ENCODE measurements around the gene RAB11FIP2.
A peak's percentile ranks its signal among the peaks of the same experiment; 100 is the strongest.

RAB11FIP2 gene

DNA sequence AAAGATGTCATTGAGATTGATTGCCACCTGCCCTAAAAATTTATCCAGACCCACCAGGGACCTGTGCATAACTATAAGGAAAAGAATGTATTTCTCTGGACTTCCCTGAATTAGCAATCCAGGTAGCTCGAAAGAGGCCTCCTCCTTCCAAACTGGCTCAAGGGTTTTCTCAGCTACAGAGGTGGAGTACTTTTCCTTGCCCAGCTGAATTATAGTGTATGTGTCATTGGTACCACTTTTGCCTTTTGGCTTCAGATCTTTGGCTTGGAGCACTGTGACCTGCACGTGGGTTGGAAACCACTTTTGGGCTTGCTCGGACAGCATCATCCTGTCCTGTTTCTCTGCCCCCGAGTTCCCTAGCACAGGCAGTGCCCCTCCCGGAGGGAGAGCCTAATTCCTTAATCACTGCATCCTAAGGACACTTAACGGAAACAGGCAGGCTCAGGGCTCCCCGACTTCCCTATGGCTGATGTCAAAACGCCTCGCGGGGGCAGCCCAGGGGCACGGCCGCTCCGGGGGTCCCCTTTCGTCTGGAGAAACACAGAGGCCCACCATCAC is 825 bp downstream of the RAB11FIP2 start:
- Mint-ChIP-seq H3K9me3 (no peaks in the 10 kb centered on the region), H3K4me1 (ENCODE audit: low read depth) (peaks cover 22% of the 10 kb centered on the region), H3K27me3 (ENCODE audit: low read depth) (peaks cover 12% of the 10 kb centered on the region), H3K36me3 (ENCODE audit: low read depth) (no peaks in the 10 kb centered on the region), H3K27ac (peak overlapping the region; percentile 84), H3K4me3 (peak overlapping the region; percentile 94)
- DNase-seq (ENCODE audit: low spot score) = peak; percentile 12

DNA sequence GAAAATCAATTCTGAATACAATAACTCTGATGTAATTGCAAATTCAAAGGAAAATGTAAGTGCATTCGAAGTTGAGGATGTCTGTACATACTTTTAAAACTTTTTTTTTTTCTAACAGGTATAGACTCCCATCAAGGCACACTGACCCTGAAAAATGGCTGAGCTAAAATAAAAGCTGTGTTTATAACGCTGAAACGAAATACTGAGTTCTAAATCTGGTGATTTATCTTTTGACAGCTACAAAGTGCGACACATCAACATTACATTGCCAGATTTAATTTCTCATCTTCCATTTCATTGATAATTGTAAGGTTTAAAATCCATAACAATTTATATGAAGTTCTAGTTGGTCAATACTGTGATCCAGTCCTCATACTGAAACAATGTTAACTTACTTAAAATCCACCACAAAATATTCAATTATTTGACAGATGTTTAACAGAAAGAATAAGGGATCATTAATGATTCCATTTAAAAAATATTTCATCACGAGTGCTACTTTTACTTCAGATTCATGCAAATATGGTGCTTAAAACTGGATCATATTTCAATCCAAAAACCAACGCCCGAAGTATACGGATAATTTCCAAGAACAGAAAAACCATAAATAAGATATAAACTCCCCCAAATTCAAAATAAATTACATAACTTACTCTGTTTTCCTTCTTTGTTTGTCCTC is 1.4 kb downstream of the RAB11FIP2 start:
- peak overlapping the region; percentile 94 for H3K4me3 Mint-ChIP-seq
- no peak for DNase-seq (ENCODE audit: low spot score)
- H3K4me1 Mint-ChIP-seq (ENCODE audit: low read depth) = peaks cover 22% of the 10 kb centered on the region
- H3K27me3 Mint-ChIP-seq (ENCODE audit: low read depth) = peaks cover 6% of the 10 kb centered on the region
- no peak overlapping the region for H3K27ac Mint-ChIP-seq
- H3K36me3 Mint-ChIP-seq (ENCODE audit: low read depth) = no peaks in the 10 kb centered on the region
- H3K9me3 Mint-ChIP-seq = no peaks in the 10 kb centered on the region

DNA sequence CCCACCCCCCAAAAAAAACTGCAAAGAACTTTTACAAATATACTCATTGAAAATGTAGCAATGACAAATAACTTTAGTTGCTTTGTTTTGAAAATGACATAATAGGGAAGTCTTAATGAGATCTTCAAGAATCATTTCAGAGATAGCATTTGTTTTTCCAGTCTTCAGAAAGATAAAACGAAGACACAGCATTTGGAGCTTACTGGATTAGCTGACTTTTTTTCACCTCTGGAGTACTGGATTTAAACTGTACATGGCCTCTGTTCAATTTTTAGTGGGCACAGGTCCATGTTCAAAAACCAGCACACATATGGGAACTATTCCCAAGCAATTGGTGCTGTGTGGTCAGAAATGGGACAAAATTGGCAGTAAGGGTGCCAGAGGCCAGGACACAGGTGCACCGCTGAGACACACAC is 3.9 kb downstream of the RAB11FIP2 start:
- DNase-seq (ENCODE audit: low spot score) = no peak
- no peaks in the 10 kb centered on the region for H3K9me3 Mint-ChIP-seq

DNA sequence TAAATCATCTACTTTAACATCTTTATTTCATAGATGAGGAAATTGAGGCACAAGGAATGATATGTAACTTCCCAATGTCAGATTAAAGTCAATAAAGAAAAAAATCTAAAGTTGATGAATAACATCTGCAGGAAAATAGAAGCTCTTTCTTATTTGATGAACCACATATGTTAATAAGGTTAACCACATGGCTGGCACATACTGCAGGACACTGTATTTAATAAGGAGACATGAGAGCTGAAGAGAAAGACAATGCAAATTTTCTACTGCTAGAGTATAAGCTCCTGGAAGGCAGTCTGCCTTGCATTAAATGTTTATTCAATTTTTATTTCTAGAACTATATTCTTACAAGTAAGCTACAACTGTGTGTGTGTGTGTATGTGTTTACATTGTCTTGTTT is 4.4 kb downstream of the RAB11FIP2 start:
- Mint-ChIP-seq H3K36me3 (ENCODE audit: low read depth) (peaks cover 5% of the 10 kb centered on the region), H3K27me3 (ENCODE audit: low read depth) (no peaks in the 10 kb centered on the region), H3K9me3 (no peaks in the 10 kb centered on the region), H3K27ac (no peak overlapping the region), H3K4me1 (ENCODE audit: low read depth) (peaks cover 21% of the 10 kb centered on the region), H3K4me3 (no peak overlapping the region)
- no peak for DNase-seq (ENCODE audit: low spot score)

More for the DNA sequence above, 3.9 kb downstream of the RAB11FIP2 start:
- Mint-ChIP-seq H3K27ac (no peak overlapping the region), H3K27me3 (ENCODE audit: low read depth) (no peaks in the 10 kb centered on the region), H3K36me3 (ENCODE audit: low read depth) (peaks cover 5% of the 10 kb centered on the region), H3K4me3 (no peak overlapping the region), H3K4me1 (ENCODE audit: low read depth) (peaks cover 22% of the 10 kb centered on the region)

DNA sequence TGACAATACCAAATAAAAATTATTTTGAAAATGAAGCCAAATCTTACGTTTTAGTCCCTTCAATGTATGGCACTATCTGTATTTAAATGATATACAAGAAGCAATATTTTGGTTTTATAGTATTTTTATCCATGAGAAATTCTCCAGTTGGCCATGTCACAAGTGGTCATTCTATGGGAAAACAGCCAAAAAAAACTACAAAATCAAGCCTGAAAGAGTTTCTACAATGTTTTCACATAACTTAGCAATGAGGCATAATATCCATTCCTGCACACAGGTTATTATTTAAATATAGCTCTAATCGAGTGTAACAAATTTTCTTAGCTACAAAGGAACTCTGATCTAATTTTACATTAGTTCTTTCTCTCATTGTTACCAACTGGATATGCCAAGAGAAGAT is 5.4 kb downstream of the RAB11FIP2 start:
- Mint-ChIP-seq H3K9me3 (no peaks in the 10 kb centered on the region), H3K4me3 (no peak overlapping the region), H3K36me3 (ENCODE audit: low read depth) (peaks cover 5% of the 10 kb centered on the region), H3K4me1 (ENCODE audit: low read depth) (peaks cover 21% of the 10 kb centered on the region), H3K27me3 (ENCODE audit: low read depth) (no peaks in the 10 kb centered on the region), H3K27ac (no peak overlapping the region)
- DNase-seq (ENCODE audit: low spot score) = no peak

DNA sequence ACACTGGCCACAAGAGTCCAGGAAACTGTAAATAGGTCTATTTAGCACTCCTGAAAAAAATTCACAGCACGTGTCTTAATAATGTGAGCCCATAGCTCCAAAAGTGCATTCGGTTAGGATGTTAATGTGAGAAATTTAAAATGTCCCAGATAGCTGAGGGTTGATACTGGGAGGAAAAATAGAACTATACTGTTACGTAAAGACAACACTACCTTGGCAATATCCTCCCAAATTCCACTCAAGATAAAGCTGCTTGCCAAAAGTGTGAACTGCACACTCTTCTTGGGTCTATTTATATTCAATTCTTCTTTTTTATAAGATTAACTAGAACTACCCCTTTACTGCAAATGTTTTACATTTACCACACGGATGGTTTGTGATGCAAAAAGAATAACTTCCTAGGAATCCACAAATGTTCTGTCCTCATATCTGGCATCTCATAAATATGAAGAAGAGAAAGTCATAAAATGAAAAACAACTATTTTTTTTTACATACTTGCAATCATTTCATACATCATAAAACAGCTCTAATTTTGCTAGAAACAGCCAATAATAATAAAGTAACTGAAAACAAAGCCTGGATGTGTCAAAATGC is 10.4 kb downstream of the RAB11FIP2 start:
- DNase-seq (ENCODE audit: low spot score) = no peak
- Mint-ChIP-seq H3K9me3 (no peaks in the 10 kb centered on the region), H3K4me3 (no peak overlapping the region), H3K27me3 (ENCODE audit: low read depth) (no peaks in the 10 kb centered on the region), H3K36me3 (ENCODE audit: low read depth) (peaks cover 10% of the 10 kb centered on the region), H3K4me1 (ENCODE audit: low read depth) (peaks cover 10% of the 10 kb centered on the region), H3K27ac (no peak overlapping the region)

DNA sequence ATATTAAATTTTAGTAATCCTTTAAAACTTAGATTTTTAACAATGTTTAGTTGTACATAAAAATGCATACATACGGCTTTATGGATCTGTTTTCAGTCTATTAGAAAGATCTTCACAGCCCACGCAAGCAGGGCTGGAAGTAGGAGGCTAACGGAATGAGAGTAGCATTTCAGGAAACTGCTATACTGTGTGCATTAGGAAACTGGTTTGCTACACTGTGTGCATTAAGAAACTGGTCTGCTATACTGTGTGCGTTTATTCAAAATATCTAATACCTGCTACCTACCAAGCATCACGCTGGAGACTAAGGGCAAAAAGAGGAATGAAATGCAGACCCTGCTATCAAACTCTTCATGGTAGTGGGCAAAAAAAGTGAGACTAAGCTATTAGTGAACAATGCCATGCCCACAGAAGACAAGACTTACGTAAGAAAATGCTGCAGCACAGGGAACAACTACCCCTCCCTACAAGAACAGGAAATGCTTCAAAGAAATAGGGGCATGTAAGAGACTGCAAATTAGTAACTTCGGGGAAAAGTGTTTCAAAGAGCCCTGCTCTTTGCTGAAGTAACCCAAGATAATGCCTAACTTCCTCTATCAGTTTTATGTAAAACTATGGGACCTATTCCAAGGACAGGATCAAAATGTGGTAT is 11.3 kb downstream of the RAB11FIP2 start:
- Mint-ChIP-seq H3K36me3 (ENCODE audit: low read depth) (peaks cover 10% of the 10 kb centered on the region), H3K4me1 (ENCODE audit: low read depth) (peaks cover 10% of the 10 kb centered on the region), H3K4me3 (no peak overlapping the region), H3K27ac (no peak overlapping the region), H3K9me3 (no peaks in the 10 kb centered on the region), H3K27me3 (ENCODE audit: low read depth) (no peaks in the 10 kb centered on the region)
- no peak for DNase-seq (ENCODE audit: low spot score)

DNA sequence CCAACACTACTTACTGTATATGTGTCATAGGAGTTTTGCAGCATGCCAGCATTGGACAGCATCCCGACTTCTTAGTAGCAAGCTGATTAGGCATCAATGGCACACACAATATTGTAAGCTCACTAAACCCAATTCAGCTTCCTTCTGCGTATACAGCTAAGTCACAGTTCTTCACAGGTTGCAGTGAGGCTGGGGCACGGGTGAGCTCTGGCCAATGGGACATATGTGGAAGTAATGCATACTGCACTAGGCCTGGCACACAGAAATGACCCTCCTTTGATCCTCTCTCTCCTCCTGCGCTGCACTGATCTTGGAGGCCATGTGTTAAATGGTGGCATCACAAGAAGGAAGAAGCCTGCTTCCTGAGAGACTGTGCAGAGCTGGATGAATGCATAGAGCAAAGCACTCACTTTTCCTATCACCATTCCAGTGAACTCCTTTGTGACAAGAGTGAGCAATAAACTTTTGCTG is 11.9 kb downstream of the RAB11FIP2 start:
- H3K9me3 Mint-ChIP-seq = no peaks in the 10 kb centered on the region
- no peaks in the 10 kb centered on the region for H3K27me3 Mint-ChIP-seq (ENCODE audit: low read depth)
- H3K4me3 Mint-ChIP-seq = no peak overlapping the region
- H3K27ac Mint-ChIP-seq = no peak overlapping the region
- peaks cover 10% of the 10 kb centered on the region for H3K36me3 Mint-ChIP-seq (ENCODE audit: low read depth)
- peaks cover 10% of the 10 kb centered on the region for H3K4me1 Mint-ChIP-seq (ENCODE audit: low read depth)
- DNase-seq (ENCODE audit: low spot score) = no peak

DNA sequence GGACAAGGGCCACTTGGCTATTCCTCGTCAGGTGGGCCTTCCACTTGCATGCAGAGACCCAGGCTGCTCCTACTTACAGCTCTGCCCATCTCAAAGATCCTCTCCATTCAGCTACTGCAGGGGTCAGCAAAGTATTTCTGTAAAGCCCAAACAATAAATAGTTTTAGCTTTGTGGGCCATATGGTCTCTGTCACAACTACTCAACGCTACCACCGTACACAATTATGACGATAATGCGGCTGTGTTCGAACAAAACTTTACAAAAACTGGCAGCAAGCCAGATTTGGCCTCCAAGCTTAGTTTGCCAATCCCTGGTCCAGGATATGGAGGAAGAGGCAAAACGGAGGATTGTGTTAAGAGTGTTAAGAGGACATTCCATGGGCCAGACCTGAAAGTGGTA is 12.8 kb downstream of the RAB11FIP2 start:
- Mint-ChIP-seq H3K4me1 (ENCODE audit: low read depth) (peaks cover 14% of the 10 kb centered on the region), H3K4me3 (no peak overlapping the region), H3K9me3 (no peaks in the 10 kb centered on the region), H3K27ac (no peak overlapping the region), H3K36me3 (ENCODE audit: low read depth) (peaks cover 8% of the 10 kb centered on the region), H3K27me3 (ENCODE audit: low read depth) (no peaks in the 10 kb centered on the region)
- DNase-seq (ENCODE audit: low spot score) = no peak

DNA sequence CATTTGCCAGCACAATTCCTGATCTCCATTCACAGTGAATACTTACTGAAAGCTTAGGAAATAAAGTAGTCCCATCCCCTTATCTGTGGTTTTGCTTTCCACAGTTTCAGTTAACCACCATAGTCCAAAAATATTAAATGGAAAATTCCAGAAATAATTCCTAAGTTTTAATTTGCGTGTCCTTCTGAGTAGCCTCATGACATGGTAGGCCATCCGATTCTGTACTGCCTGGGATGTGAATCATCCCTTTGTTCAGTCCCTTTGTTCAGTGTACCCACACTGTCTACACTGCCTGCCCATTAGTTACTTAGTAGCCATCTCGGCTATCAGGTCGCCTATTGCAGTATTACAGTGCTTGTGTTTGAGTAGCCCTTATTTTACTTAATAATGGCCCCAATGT is 14.2 kb downstream of the RAB11FIP2 start:
- peaks cover 6% of the 10 kb centered on the region for H3K36me3 Mint-ChIP-seq (ENCODE audit: low read depth)
- H3K27ac Mint-ChIP-seq = no peak overlapping the region
- H3K27me3 Mint-ChIP-seq (ENCODE audit: low read depth) = no peaks in the 10 kb centered on the region
- H3K4me1 Mint-ChIP-seq (ENCODE audit: low read depth) = peaks cover 14% of the 10 kb centered on the region
- H3K4me3 Mint-ChIP-seq = no peak overlapping the region
- no peak for DNase-seq (ENCODE audit: low spot score)
- no peaks in the 10 kb centered on the region for H3K9me3 Mint-ChIP-seq

DNA sequence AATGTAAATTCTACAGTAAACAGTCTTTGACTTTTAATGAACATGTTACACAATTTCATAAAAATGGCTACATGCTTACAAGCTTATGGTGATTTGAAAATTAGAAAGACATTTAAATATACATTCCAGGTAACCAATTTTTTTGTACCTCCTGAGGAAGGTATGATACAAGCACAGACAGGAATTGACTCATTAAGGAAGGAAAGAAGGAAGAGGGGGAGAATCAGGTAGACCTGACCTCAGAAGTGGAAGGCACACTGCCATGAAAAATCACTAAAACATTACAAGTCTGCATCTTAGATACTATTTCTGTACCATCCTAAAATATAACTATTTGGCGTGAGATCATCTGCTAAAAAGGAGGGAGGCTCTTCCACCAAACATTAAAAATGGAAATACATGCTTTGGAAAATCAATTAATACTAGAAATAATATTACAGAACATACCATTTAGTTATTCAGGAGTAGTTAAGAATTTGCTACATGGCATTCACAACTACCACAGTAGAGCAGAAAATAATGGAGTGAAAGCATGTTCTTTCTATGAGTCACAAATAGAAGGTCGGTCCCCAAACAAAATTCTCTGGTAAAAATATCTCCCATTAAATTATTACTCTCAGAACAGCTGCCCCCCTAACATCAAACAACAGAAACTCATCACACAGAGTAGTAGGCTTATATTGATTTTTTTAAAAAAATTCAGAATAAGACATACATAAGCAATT is 15.2 kb downstream of the RAB11FIP2 start:
- H3K9me3 Mint-ChIP-seq = no peaks in the 10 kb centered on the region
- no peak overlapping the region for H3K27ac Mint-ChIP-seq
- no peaks in the 10 kb centered on the region for H3K27me3 Mint-ChIP-seq (ENCODE audit: low read depth)
- peaks cover 6% of the 10 kb centered on the region for H3K36me3 Mint-ChIP-seq (ENCODE audit: low read depth)
- peaks cover 12% of the 10 kb centered on the region for H3K4me1 Mint-ChIP-seq (ENCODE audit: low read depth)
- no peak for DNase-seq (ENCODE audit: low spot score)
- no peak overlapping the region for H3K4me3 Mint-ChIP-seq

DNA sequence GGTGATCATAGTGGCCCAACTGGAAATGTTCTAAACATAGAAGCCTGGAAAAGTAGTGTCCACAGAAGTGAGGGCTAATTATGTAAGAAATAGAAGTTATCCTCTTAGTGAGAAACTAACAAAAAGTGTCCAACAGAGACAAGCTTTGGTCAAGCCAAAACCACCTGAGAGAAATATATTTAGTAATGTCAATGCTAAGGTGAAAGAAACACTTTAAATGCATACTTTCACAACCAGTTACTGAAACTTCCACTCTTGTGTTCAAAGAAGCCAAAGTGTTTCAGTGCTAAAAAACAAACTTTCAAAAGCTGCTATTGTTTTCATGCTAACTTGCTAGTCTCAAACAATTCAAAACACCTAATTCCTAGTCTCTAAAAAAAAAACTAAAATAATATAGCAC is 18.1 kb downstream of the RAB11FIP2 start:
- peaks cover 6% of the 10 kb centered on the region for H3K36me3 Mint-ChIP-seq (ENCODE audit: low read depth)
- no peaks in the 10 kb centered on the region for H3K27me3 Mint-ChIP-seq (ENCODE audit: low read depth)
- H3K4me1 Mint-ChIP-seq (ENCODE audit: low read depth) = peaks cover 4% of the 10 kb centered on the region
- no peak for DNase-seq (ENCODE audit: low spot score)
- H3K4me3 Mint-ChIP-seq = no peak overlapping the region
- no peak overlapping the region for H3K27ac Mint-ChIP-seq
- no peaks in the 10 kb centered on the region for H3K9me3 Mint-ChIP-seq

DNA sequence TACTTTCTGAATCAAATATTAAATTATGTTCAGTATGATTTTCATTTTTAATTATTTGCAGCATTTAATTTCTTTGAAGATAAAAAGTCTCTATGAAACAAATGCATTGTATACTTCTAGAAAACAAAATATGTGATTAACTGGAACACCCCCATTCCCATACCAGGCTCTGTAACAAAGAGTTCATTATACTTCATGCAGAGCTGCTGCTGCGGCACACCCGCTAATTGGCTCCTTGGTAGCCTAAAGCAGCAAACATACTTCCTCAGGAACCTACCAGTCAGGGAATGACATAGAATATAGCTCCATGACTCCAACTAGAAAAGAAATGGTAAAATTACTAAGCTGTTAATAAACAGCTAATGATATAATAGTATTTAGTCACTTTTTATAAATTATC is 19.3 kb downstream of the RAB11FIP2 start:
- Mint-ChIP-seq H3K9me3 (no peaks in the 10 kb centered on the region), H3K4me3 (no peak overlapping the region), H3K4me1 (ENCODE audit: low read depth) (peaks cover 4% of the 10 kb centered on the region), H3K27ac (no peak overlapping the region), H3K27me3 (ENCODE audit: low read depth) (no peaks in the 10 kb centered on the region), H3K36me3 (ENCODE audit: low read depth) (peaks cover 4% of the 10 kb centered on the region)
- DNase-seq (ENCODE audit: low spot score) = no peak

DNA sequence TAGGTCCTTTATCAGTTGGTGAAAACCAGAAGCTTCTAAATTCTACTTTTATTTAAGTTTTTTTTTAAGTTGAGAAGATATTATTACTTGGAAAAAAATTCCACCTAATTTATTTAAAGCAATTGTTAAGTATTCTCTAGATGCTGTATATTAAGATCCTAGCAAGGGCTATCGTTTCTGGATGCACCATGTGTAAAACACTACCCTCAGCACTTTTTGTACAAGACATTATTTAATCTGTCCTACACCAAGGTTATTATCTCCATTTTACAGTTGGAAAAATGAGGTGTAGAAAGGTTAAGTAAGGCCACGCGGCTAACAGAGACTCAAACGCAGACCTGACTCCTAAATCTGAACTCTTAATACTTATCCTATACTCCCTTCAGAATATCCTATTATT is 19.8 kb downstream of the RAB11FIP2 start:
- Mint-ChIP-seq H3K9me3 (no peaks in the 10 kb centered on the region), H3K27me3 (ENCODE audit: low read depth) (no peaks in the 10 kb centered on the region)
- no peak for DNase-seq (ENCODE audit: low spot score)

More for the DNA sequence above, 19.8 kb downstream of the RAB11FIP2 start:
- peaks cover 1% of the 10 kb centered on the region for H3K36me3 Mint-ChIP-seq (ENCODE audit: low read depth)
- no peak overlapping the region for H3K27ac Mint-ChIP-seq
- no peak overlapping the region for H3K4me3 Mint-ChIP-seq
- H3K4me1 Mint-ChIP-seq (ENCODE audit: low read depth) = peaks cover 4% of the 10 kb centered on the region
